Suprapubic skin (tissue), 3 donors: ENCODE results near the gene IGSF23.

ENCODE experiments used
- CTCF ChIP-seq, 2 donors: fragments of 200-600 bp in 1 of 2; fragments of 450-650 bp in 1 of 2; sonication (generic) in 1 of 2; IDR thresholded peaks; one replicate each; pipeline ENCODE4 v1.5.1; 2016 to 2019; ENCODE audit warnings: antibody characterized with exemption in 2 of 2, mild to moderate bottlenecking in 1 of 2, moderate library complexity in 1 of 2
- EP300 ChIP-seq: sonication (generic); formaldehyde crosslinking; IDR thresholded peaks from one replicate; pipeline ENCODE4 v1.6.1; 2017; ENCODE audit warnings: antibody characterized with exemption
- POLR2A ChIP-seq, 2 donors: fragments of 450-650 bp; IDR thresholded peaks; one replicate each; pipeline ENCODE4 v1.6.1; 2017; ENCODE audit warnings: antibody characterized with exemption in 2 of 2, mild to moderate bottlenecking in 2 of 2, moderate library complexity in 2 of 2

- TF ChIP-seq CTCF (IDR thresholded peaks at IDR 0.05) (no peak), EP300 (no peak), POLR2A (IDR thresholded peaks at IDR 0.05) (no peak)
These were observed 12.8 kb downstream of the IGSF23 start for GRCh38 chr19:44626048-44626624.
